GM21528 (cell line): ENCODE data around the gene TSPO2.
"Not testable (repeated sequence)": the region's sequence is repeated elsewhere in the genome, so short reads cannot be mapped to it uniquely, and the experiment has no call there.

ENCODE experiments used
- ATAC-seq: cut with Tn5 transposase; IDR thresholded peaks from one replicate; pipeline ENCODE4 v1.9.1; 2021; ENCODE audit warnings: mild to moderate bottlenecking, moderate library complexity; ENCODE audit not compliant: unreplicated experiment, low FRiP score

TSPO2 gene

GRCh38 chr6:41042226-41043055 lies at the start of gene TSPO2:
Gene TSPO2 (plus strand): TSS chr6:41042467. CDS start chr6:41042986, 519 bp downstream.
- no peak for ATAC-seq

GRCh38 chr6:40992746-40993145 lies 49.5 kb upstream of the TSPO2 start:
- no peak for ATAC-seq

GRCh38 chr6:40996591-40997233 lies 45.6 kb upstream of the TSPO2 start:
- ATAC-seq, result no peak

- no peak for ATAC-seq
Observed at GRCh38 chr6:40997234-40997957, 44.9 kb upstream of the TSPO2 start.

GRCh38 chr6:40998661-40999060 lies 43.6 kb upstream of the TSPO2 start:
- no peak for ATAC-seq

GRCh38 chr6:40999569-40999968 lies 42.7 kb upstream of the TSPO2 start:
- ATAC-seq, result no peak

GRCh38 chr6:41000248-41000647 lies 42.0 kb upstream of the TSPO2 start:
- ATAC-seq, result no peak

GRCh38 chr6:41002168-41002567 lies 40.1 kb upstream of the TSPO2 start:
- no peak for ATAC-seq

- ATAC-seq, result not testable (repeated sequence)
Observed at GRCh38 chr6:41006217-41006616, 36.0 kb upstream of the TSPO2 start.

GRCh38 chr6:41006980-41007379 lies 35.3 kb upstream of the TSPO2 start:
- not testable (repeated sequence) for ATAC-seq

- ATAC-seq, result no peak
Observed at GRCh38 chr6:41008011-41008410, 34.3 kb upstream of the TSPO2 start.

- ATAC-seq, result no peak
Observed at GRCh38 chr6:41009669-41010068, 32.6 kb upstream of the TSPO2 start.

- ATAC-seq, result no peak
Observed at GRCh38 chr6:41011673-41012072, 30.6 kb upstream of the TSPO2 start.

- no peak for ATAC-seq
Observed at GRCh38 chr6:41013466-41014153, 28.7 kb upstream of the TSPO2 start.

- ATAC-seq, result no peak
Observed at GRCh38 chr6:41014780-41015179, 27.5 kb upstream of the TSPO2 start.

- ATAC-seq, result not testable (repeated sequence)
Observed at GRCh38 chr6:41015860-41016259, 26.4 kb upstream of the TSPO2 start.

- ATAC-seq, result no peak
Observed at GRCh38 chr6:41017663-41018062, 24.6 kb upstream of the TSPO2 start.

- ATAC-seq, result no peak
Observed at GRCh38 chr6:41021832-41022231, 20.4 kb upstream of the TSPO2 start.

GRCh38 chr6:41022294-41022693 lies 20.0 kb upstream of the TSPO2 start:
- ATAC-seq, result no peak

GRCh38 chr6:41023114-41023513 lies 19.2 kb upstream of the TSPO2 start:
- ATAC-seq, result no peak
